A673 (cell line): ENCODE data around the gene BTBD16. TPM values are rescaled to one million over a fixed set of nuclear protein-coding genes. Genes with fewer than 3 reads are reported as not detected.

Experiments used
- BruUV-seq: library from RNA; stranded (reverse); fragments of 400-500 nt; replicated peaks from 2 replicates; lab custom pipeline; 2021; lab: Mats Ljungman, UMichigan
- CTCF ChIA-PET: fragments of 300-600 bp; sonication (Branson Sonifier 250); formaldehyde crosslinking; loops from one replicate; lab custom pipeline; 2022; ENCODE audit warnings: antibody characterized with exemption; lab: Charles Lee
- POLR2A ChIA-PET: fragments of 300-600 bp; sonication (Branson Sonifier 250); formaldehyde crosslinking; loops from one replicate; lab custom pipeline; 2022; ENCODE audit warnings: antibody characterized with exemption; ENCODE audit not compliant: low non-redundant PET; lab: Charles Lee
- DNase-seq: peaks from one replicate; pipeline ENCODE4 v3.0.0-alpha.2; 2015; ENCODE audit warnings: low spot score
- H3K27ac ChIP-seq: fragments of 200-600 bp; sonication (generic); 2 replicates; pipeline ENCODE4 v1.5.1; 2016; ENCODE audit warnings: mixed run types, low read depth, mild to moderate bottlenecking, mixed read lengths, antibody characterized with exemption, low read length; ENCODE audit not compliant: poor library complexity, severe bottlenecking
- H3K27me3 ChIP-seq: fragments of 200-600 bp; sonication (generic); replicated peaks from 2 replicates; pipeline ENCODE4 v1.6.1; 2017; ENCODE audit warnings: mixed run types, low read depth, mild to moderate bottlenecking, mixed read lengths, antibody characterized with exemption, low read length; ENCODE audit not compliant: insufficient read depth, poor library complexity
- H3K36me3 ChIP-seq: fragments of 200-600 bp; sonication (generic); 2 replicates; pipeline ENCODE4 v1.6.1; 2016; ENCODE audit warnings: mixed run types, mild to moderate bottlenecking, mixed read lengths, antibody characterized with exemption, low read length; ENCODE audit not compliant: insufficient read depth, poor library complexity, severe bottlenecking
- H3K4me1 ChIP-seq: fragments of 200-600 bp; sonication (generic); 2 replicates; pipeline ENCODE4 v1.6.1; 2017; ENCODE audit warnings: mixed run types, mild to moderate bottlenecking, mixed read lengths, antibody characterized with exemption, low read length; ENCODE audit not compliant: insufficient read depth, poor library complexity, severe bottlenecking
- H3K4me3 ChIP-seq: fragments of 200-600 bp; sonication (generic); 2 replicates; pipeline ENCODE4 v1.5.1; 2016; ENCODE audit warnings: low read depth, mixed run types, mild to moderate bottlenecking, mixed read lengths, low read length; ENCODE audit not compliant: poor library complexity, severe bottlenecking
- H3K9me3 ChIP-seq: fragments of 200-600 bp; sonication (generic); 2 replicates; pipeline ENCODE4 v1.6.1; 2016; ENCODE audit warnings: mixed run types, low read depth, mild to moderate bottlenecking, mixed read lengths, antibody characterized with exemption, low read length; ENCODE audit not compliant: poor library complexity, severe bottlenecking
- EZH2 ChIP-seq: fragments of 200-600 bp; sonication (generic); IDR thresholded peaks from 2 replicates; pipeline ENCODE4 v1.6.1; 2017; ENCODE audit warnings: borderline replicate concordance, low read depth, mild to moderate bottlenecking, mixed read lengths, antibody characterized with exemption, low read length; ENCODE audit not compliant: poor library complexity, severe bottlenecking
- intact Hi-C: fragments of 100-400 bp; cut with micrococcal nuclease; formaldehyde crosslinking; loops from one replicate; pipeline ENCODE4 v1.10.0; 2022; ENCODE audit not compliant: unreplicated experiment
- total RNA-seq: library from RNA; stranded (reverse); gene quantifications from 2 replicates; pipeline ENCODE4 v1.2.3, GENCODE V29; 2021
- TF ChIP-seq, protein P1 (sequence below): fragments of 300-800, 200-600 bp; sonication (generic); conservative IDR thresholded peaks from 2 replicates; pipeline ENCODE4 v1.5.1; 2017; ENCODE audit warnings: low read depth, mild to moderate bottlenecking, antibody characterized with exemption, low read length, moderate library complexity, mixed read lengths

The BTBD16 gene
- total RNA-seq, 1 experiment from 2014 or later = not detected

- no peaks in the 10 kb centered on the region for H3K27me3 ChIP-seq
- no peak overlapping the region for H3K27ac ChIP-seq
- H3K4me1 ChIP-seq = no peaks in the 10 kb centered on the region
- intact Hi-C loops = no loop called here
- CTCF ChIA-PET = interaction anchor here (0.9 kb wide), 1 partner anchor 269 kb away, joined by 3 read pairs; no protein-coding TSS in a partner anchor
- H3K4me3 ChIP-seq = no peak overlapping the region
- POLR2A ChIA-PET = no interaction called here
- H3K36me3 ChIP-seq = no peaks in the 10 kb centered on the region
- TF ChIP-seq, protein P1, sequence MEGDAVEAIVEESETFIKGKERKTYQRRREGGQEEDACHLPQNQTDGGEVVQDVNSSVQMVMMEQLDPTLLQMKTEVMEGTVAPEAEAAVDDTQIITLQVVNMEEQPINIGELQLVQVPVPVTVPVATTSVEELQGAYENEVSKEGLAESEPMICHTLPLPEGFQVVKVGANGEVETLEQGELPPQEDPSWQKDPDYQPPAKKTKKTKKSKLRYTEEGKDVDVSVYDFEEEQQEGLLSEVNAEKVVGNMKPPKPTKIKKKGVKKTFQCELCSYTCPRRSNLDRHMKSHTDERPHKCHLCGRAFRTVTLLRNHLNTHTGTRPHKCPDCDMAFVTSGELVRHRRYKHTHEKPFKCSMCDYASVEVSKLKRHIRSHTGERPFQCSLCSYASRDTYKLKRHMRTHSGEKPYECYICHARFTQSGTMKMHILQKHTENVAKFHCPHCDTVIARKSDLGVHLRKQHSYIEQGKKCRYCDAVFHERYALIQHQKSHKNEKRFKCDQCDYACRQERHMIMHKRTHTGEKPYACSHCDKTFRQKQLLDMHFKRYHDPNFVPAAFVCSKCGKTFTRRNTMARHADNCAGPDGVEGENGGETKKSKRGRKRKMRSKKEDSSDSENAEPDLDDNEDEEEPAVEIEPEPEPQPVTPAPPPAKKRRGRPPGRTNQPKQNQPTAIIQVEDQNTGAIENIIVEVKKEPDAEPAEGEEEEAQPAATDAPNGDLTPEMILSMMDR = no peak
- no peak for TF ChIP-seq EZH2
- no TSS peak for BruUV-seq
- no peaks in the 10 kb centered on the region for H3K9me3 ChIP-seq
- no peak for DNase-seq
Measured at GRCh38 chr10:122296363-122297120, 25.4 kb downstream of the BTBD16 start.

DNA sequence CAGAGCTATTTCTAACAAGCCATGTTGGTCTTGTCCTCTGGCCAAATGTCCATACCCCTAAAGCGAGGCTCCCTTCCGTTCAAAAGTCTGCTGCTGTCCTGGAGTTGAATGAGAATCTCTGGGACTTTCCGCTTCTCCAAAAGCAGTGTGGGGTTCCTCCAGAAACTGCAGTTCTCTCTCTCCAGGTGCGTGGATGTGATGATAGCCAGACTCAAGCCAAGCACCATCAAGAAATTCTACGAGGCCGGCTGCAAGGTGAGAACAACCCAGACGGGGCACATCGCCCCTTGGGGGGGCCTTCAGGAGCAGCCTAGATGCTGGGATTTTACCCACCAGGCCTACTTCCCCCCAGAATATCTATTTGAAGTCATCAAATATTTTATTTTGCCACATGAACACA lies 26.5 kb downstream of the BTBD16 start:
- POLR2A ChIA-PET = no interaction called here
- H3K4me1 ChIP-seq = no peaks in the 10 kb centered on the region
- CTCF ChIA-PET = interaction anchor here (1.9 kb wide), 1 partner anchor 137 kb away, joined by 15 read pairs; no protein-coding TSS in a partner anchor

GRCh38 chr10:122298206-122298597 lies 27.1 kb downstream of the BTBD16 start:
- no TSS peak for BruUV-seq
- H3K27ac ChIP-seq = no peak overlapping the region
- DNase-seq = no peak
- CTCF ChIA-PET = interaction anchor here (1.0 to 1.9 kb wide), 6 partner anchors 10 to 267 kb away, joined by 4 to 20 read pairs (median 9); partner anchors contain the start of gene PLEKHA1
- H3K4me3 ChIP-seq = no peak overlapping the region
- H3K27me3 ChIP-seq = no peaks in the 10 kb centered on the region
- intact Hi-C loops = loop anchor here (1.0 to 2.0 kb wide), 3 partner anchors 137 to 407 kb away; no protein-coding TSS in a partner anchor
- TF ChIP-seq EZH2 = no peak
- TF ChIP-seq, protein P1 = no peak
- POLR2A ChIA-PET = no interaction called here
- no peaks in the 10 kb centered on the region for H3K9me3 ChIP-seq
- no peaks in the 10 kb centered on the region for H3K36me3 ChIP-seq
- no peaks in the 10 kb centered on the region for H3K4me1 ChIP-seq

More for the DNA sequence above, 26.5 kb downstream of the BTBD16 start:
- Histone ChIP-seq H3K27ac (no peak overlapping the region), H3K4me3 (no peak overlapping the region), H3K27me3 (no peaks in the 10 kb centered on the region), H3K36me3 (no peaks in the 10 kb centered on the region), H3K9me3 (no peaks in the 10 kb centered on the region)
- no TSS peak for BruUV-seq
- DNase-seq = no peak
- intact Hi-C loops = no loop called here
- TF ChIP-seq, protein P1 = no peak
- no peak for TF ChIP-seq EZH2
